KMS-11 (cell line): ENCODE measurements around the gene ZNF454.

ENCODE experiments used
- H2AFZ ChIP-seq: fragments of 200-600 bp; sonication (generic); 2 replicates; pipeline ENCODE4 v1.6.1; 2016; ENCODE audit warnings: antibody characterized with exemption, mixed run types, low read depth
- H3K27ac ChIP-seq: fragments of 200-600 bp; sonication (generic); 2 replicates; pipeline ENCODE4 v1.6.1; 2016; ENCODE audit warnings: mild to moderate bottlenecking, mixed run types
- H3K27me3 ChIP-seq: fragments of 200-600 bp; sonication (generic); 2 replicates; pipeline ENCODE4 v1.6.1; 2017; ENCODE audit warnings: mild to moderate bottlenecking, low read depth, mixed run types, moderate library complexity; ENCODE audit not compliant: insufficient read depth
- H3K36me3 ChIP-seq: fragments of 200-600 bp; sonication (generic); 2 replicates; pipeline ENCODE4 v1.6.1; 2017; ENCODE audit warnings: mild to moderate bottlenecking, mixed run types; ENCODE audit not compliant: insufficient read depth
- H3K4me1 ChIP-seq: fragments of 200-600 bp; sonication (generic); 2 replicates; pipeline ENCODE4 v1.6.1; 2016; ENCODE audit warnings: mild to moderate bottlenecking, low read depth, mixed run types; ENCODE audit not compliant: poor library complexity, severe bottlenecking
- H3K4me2 ChIP-seq: fragments of 200-600 bp; sonication (generic); 2 replicates; pipeline ENCODE4 v1.7.0; 2016; ENCODE audit warnings: mild to moderate bottlenecking, mixed run types
- H3K4me3 ChIP-seq: fragments of 200-600 bp; sonication (generic); IDR thresholded peaks from 2 replicates; pipeline ENCODE4 v1.6.1; 2017; ENCODE audit warnings: low read depth, low read length, mixed read lengths; ENCODE audit not compliant: insufficient read depth
- H3K79me2 ChIP-seq: fragments of 200-600 bp; sonication (generic); 2 replicates; pipeline ENCODE4 v1.6.1; 2016; ENCODE audit warnings: low read depth, mixed run types; ENCODE audit not compliant: insufficient read depth
- H3K9ac ChIP-seq: fragments of 200-600 bp; sonication (generic); 2 replicates; pipeline ENCODE4 v1.6.1; 2016; ENCODE audit warnings: mild to moderate bottlenecking, mixed run types
- H4K20me1 ChIP-seq: fragments of 200-600 bp; sonication (generic); 2 replicates; pipeline ENCODE4 v1.6.1; 2016; ENCODE audit warnings: mild to moderate bottlenecking, mixed run types; ENCODE audit not compliant: insufficient read depth
- TF ChIP-seq, protein P1 (sequence below): fragments of 200-600 bp; sonication (generic); conservative IDR thresholded peaks from 2 replicates; pipeline ENCODE4 v1.6.1; 2017; ENCODE audit warnings: low read depth, mild to moderate bottlenecking, antibody characterized with exemption, low read length, moderate library complexity, mixed read lengths

The ZNF454 gene

DNA sequence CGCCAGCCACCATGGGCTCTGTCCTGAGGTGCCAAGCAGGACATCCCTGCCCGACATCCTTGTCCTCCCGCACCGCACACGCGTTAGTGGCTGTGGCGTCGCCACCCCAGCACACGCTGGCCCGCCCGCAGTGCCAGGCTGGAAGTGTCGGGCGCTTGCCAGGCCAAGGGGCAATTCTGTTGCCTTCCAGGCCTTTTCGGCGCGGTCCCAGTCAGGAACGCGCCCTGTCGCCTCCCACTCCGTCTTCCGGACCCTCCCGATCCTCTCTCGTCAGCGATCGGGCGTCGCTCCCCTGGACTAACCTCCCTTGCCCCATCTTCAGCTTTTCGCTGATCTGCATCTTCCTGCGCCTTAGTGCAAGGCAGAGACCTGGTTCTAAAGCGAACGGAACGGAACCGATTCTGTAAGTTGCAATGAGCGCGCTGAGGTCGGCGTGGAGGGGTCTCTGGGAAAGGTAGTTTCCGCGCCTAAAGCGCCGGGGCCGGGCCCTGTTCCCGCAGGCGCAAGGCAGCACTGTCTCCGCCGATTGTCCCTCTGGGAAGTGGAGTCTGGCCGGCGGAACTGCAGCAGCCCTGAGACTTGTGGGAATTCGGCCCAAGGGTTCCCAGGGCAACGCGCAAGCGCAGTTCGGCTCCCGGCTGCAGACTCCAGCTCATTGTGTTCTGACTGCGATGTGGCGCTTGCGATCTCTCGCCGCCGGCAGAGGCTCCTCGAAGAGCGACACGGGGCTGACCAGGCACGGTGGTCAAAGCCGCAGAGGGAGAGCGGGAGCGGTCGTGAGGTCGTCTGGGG, at the start of gene ZNF454:
TSS of gene ZNF454 (plus strand) at position 630 of the 792 bp plus-strand sequence. CDS start 1,594 bp downstream, outside the sequence.
- Histone ChIP-seq H3K4me2 (no peak within 1 kb of the TSS), H4K20me1 (no peaks in the 10 kb centered on the region), H3K36me3 (no peaks in the 10 kb centered on the region), H3K27ac (no peak within 1 kb of the TSS), H2AFZ (no peak within 1 kb of the TSS), H3K4me1 (no peaks in the 10 kb centered on the region), H3K4me3 (no peak within 1 kb of the TSS), H3K9ac (no peak within 1 kb of the TSS), H3K27me3 (no peaks in the 10 kb centered on the region), H3K79me2 (no peaks in the 10 kb centered on the region)
- TF ChIP-seq, protein P1, sequence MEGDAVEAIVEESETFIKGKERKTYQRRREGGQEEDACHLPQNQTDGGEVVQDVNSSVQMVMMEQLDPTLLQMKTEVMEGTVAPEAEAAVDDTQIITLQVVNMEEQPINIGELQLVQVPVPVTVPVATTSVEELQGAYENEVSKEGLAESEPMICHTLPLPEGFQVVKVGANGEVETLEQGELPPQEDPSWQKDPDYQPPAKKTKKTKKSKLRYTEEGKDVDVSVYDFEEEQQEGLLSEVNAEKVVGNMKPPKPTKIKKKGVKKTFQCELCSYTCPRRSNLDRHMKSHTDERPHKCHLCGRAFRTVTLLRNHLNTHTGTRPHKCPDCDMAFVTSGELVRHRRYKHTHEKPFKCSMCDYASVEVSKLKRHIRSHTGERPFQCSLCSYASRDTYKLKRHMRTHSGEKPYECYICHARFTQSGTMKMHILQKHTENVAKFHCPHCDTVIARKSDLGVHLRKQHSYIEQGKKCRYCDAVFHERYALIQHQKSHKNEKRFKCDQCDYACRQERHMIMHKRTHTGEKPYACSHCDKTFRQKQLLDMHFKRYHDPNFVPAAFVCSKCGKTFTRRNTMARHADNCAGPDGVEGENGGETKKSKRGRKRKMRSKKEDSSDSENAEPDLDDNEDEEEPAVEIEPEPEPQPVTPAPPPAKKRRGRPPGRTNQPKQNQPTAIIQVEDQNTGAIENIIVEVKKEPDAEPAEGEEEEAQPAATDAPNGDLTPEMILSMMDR, result no peak

DNA sequence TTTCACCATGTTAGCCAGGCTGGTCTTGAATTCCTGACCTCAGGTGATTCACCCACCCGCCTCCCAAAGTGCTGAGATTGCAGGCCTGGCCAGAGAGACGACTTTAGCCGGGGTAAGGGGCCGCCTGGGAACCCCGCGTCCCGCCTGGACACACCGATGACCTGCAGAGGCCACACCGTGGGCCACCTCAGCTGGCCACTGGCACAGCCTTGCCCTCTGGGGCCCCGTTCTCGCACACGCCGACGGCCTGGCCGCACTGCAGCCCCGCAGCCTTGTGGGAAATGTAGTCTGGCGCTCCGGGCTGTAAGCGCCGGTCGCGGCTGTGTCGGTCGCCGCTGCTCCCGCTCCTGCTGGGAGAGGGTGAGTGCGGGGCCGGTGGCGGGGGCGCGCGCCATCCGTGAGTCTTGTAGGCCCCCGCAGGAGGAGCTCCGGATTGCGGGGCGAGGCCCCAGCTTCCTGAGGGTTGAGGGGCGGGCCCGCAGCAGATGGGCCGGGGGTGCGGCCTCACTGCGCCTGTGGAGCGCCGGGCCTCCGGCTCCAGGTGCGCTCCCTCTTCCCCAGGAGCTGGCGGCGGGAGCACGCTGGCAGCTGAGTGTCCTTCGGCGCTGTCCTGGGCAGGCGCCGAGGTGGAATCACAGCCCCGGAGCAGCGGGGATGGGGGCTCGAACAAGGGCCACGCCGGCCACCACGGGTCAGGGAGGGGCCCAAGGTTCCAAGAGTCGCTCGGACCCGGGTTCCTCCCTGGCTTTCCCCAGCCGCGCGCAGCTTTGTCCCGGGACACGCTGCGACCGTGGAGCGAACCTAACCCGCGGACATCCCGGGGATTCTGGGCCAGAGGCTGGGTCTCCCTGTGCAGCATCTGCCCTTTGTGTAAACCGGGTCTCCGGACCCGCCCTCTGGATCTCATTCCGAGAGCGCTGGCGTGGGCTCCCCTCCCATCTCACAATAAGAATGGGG, 45.1 kb upstream of the ZNF454 start, which contains the start of gene ZFP2:
TSS of gene ZFP2 (plus strand) at position 299 of the 957 bp plus-strand sequence. CDS start 35,401 bp downstream, outside the sequence.
- Histone ChIP-seq H3K4me3 (no peak within 1 kb of the TSS), H3K27ac (no peak within 1 kb of the TSS), H3K27me3 (no peaks in the 10 kb centered on the region), H3K9ac (no peak within 1 kb of the TSS), H4K20me1 (no peaks in the 10 kb centered on the region), H3K4me1 (no peaks in the 10 kb centered on the region), H3K4me2 (no peak within 1 kb of the TSS), H3K36me3 (no peaks in the 10 kb centered on the region), H2AFZ (no peak within 1 kb of the TSS), H3K79me2 (no peaks in the 10 kb centered on the region)
- TF ChIP-seq, protein P1, result no peak

DNA sequence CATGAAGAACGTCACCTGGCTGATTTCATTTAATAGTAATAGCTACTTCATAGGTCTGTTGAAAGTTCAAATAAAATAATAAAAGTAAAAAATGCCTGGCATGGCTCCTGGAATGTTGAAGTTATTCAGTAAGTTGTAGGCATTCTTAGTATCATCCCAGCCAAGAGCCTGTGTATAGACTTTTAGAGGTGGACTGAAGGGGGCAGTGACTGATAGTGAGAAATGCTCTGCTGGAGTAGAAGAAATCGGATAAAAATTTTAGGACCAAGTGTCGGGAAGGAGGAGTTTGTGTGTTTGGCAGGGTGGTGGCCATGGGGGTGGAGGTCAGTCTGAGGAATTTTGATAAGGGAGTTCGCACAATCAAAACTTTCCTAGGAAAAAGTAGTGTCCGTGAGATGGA, 41.7 kb upstream of the ZNF454 start:
- H3K27me3 ChIP-seq, result no peaks in the 10 kb centered on the region
- no peak overlapping the region for H3K4me3 ChIP-seq
- no peaks in the 10 kb centered on the region for H3K79me2 ChIP-seq
- no peak overlapping the region for H3K9ac ChIP-seq
- H4K20me1 ChIP-seq, result no peaks in the 10 kb centered on the region
- no peaks in the 10 kb centered on the region for H3K4me1 ChIP-seq
- H3K4me2 ChIP-seq, result no peak overlapping the region
- no peak overlapping the region for H3K27ac ChIP-seq
- H3K36me3 ChIP-seq, result no peaks in the 10 kb centered on the region
- TF ChIP-seq, protein P1, result no peak
- no peak overlapping the region for H2AFZ ChIP-seq

DNA sequence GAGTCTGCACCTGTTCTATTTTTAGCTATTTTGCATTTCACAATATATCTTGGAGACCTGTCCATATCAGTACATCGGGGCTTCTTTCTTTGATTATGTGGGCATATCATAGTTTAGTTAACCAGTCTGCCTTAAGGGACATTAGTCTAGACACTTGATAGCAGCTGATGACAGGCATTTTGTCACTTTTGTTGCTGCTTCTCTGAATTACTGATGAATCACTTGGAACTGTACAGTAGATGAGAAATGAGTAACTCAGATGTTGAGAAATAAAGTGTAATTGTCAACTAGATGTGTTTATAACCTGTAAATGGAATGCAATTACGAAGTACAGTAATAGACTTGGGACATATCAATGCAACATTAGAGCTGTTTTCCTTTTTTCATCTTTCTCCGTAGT, 38.1 kb upstream of the ZNF454 start:
- Histone ChIP-seq H3K27me3 (no peaks in the 10 kb centered on the region), H4K20me1 (no peaks in the 10 kb centered on the region), H3K79me2 (no peaks in the 10 kb centered on the region), H3K36me3 (no peaks in the 10 kb centered on the region), H3K4me3 (no peak overlapping the region), H3K4me1 (no peaks in the 10 kb centered on the region), H3K9ac (no peak overlapping the region), H3K27ac (no peak overlapping the region), H2AFZ (no peak overlapping the region), H3K4me2 (no peak overlapping the region)
- TF ChIP-seq, protein P1, result no peak
